ENCODE results near the gene PLAA. TPM values are rescaled to one million over a fixed set of nuclear protein-coding genes. Genes with fewer than 3 reads are reported as not detected.

The PLAA gene
- total RNA-seq, 1 experiment from 2014 or later, result 41.2 TPM

- DNase-seq (ENCODE audit: low read depth, low spot score), result no peak
- Histone ChIP-seq H3K9me3 (ENCODE audit: control insufficient read depth in 1 of 2, insufficient read depth in 1 of 2, low read depth in 1 of 2, low read length in 2 of 2) (no peaks in the 10 kb centered on the region), H4K20me1 (ENCODE audit: insufficient read depth) (no peaks in the 10 kb centered on the region; the same call in 1 of the 2 replicates), H3K9me2 (ENCODE audit: insufficient read depth) (no peaks in the 10 kb centered on the region), H3K4me1 (ENCODE audit: control insufficient read depth in 1 of 2, insufficient read depth in 2 of 2, low read length in 2 of 2) (peaks cover 13 to 14% of the 10 kb centered on the region in 2 experiments), H3K27ac (ENCODE audit: low read depth, low read length) (no peak overlapping the region), H3K9ac (ENCODE audit: low read length) (no peak overlapping the region), H3K27me3 (ENCODE audit: insufficient read depth, low read length) (no peaks in the 10 kb centered on the region), H3K36me3 (ENCODE audit: control insufficient read depth in 1 of 2, insufficient read depth in 2 of 2, low read length in 2 of 2) (no peaks in the 10 kb centered on the region), H2AFZ (ENCODE audit: low read depth, low read length, poor library complexity, severe bottlenecking) (no peak overlapping the region), H3K4me3 (replicated peaks in 1 of 2; ENCODE audit: low read depth in 1 of 2, low read length in 2 of 2) (no peak overlapping the region), H3K79me2 (ENCODE audit: insufficient read depth, low read length) (peaks cover 8% of the 10 kb centered on the region), H3K4me2 (ENCODE audit: low read length) (no peak overlapping the region)
- RAD21 ChIA-PET (ENCODE audit: low non-redundant PET in 1 of 2, low total read pairs in 2 of 2, uncharacterized antibody in 2 of 2, unreplicated experiment in 2 of 2), result no interaction called here
- POLR2A ChIA-PET, result no interaction called here
- no TSS peak for BruUV-seq (replicated peaks)
- CTCF ChIA-PET, result interaction anchor here (0.7 kb wide), 1 partner anchor 252 kb away, joined by 5 read pairs; no protein-coding TSS in a partner anchor
- no peak for ATAC-seq
- TF ChIP-seq SP1 (IDR thresholded peaks at IDR 0.05; ENCODE audit: low read depth) (no peak), POLR2AphosphoS5 (IDR thresholded peaks at IDR 0.05; ENCODE audit: low read depth, low read length) (no peak), YY1 (IDR thresholded peaks at IDR 0.05; ENCODE audit: extremely low read depth, insufficient replicate concordance, low read depth, low read length) (no peak), RAD21 (IDR thresholded peaks at IDR 0.05; ENCODE audit: low read depth) (no peak), MAX (IDR thresholded peaks at IDR 0.05) (no peak), TCF7L2 (IDR thresholded peaks at IDR 0.05; ENCODE audit: borderline replicate concordance, extremely low read depth, insufficient read depth, insufficient read length) (no peak), CEBPB (IDR thresholded peaks at IDR 0.05; ENCODE audit: low read depth) (no peak), SIN3A (IDR thresholded peaks at IDR 0.05; ENCODE audit: low read depth) (no peak), POLR2A (IDR thresholded peaks at IDR 0.05; ENCODE audit: borderline replicate concordance, extremely low read depth, insufficient read depth, insufficient read length) (no peak), CBX3 (IDR thresholded peaks at IDR 0.05; ENCODE audit: low read depth) (no peak), ZBTB33 (IDR thresholded peaks at IDR 0.05; ENCODE audit: extremely low read depth, insufficient replicate concordance, low read length) (no peak), ZNF274 (IDR thresholded peaks at IDR 0.05; ENCODE audit: low read depth, low read length) (no peak), ELF1 (IDR thresholded peaks at IDR 0.05; ENCODE audit: borderline replicate concordance, low read depth) (no peak), REST (IDR thresholded peaks at IDR 0.05; ENCODE audit: low read depth) (no peak), EZH2phosphoT487 (IDR thresholded peaks at IDR 0.05; ENCODE audit: borderline replicate concordance) (no peak), ZFX (IDR thresholded peaks at IDR 0.05) (no peak), CTCF (IDR thresholded peaks at IDR 0.05 in 2 of 3, conservative IDR thresholded peaks at IDR 0.05 in 1 of 3; ENCODE audit: borderline replicate concordance in 1 of 3, insufficient read depth in 1 of 3, low read depth in 2 of 3, low read length in 2 of 3) (no peak), ATF3 (IDR thresholded peaks at IDR 0.05) (no peak), JUND (IDR thresholded peaks at IDR 0.05) (no peak), EZH2 (IDR thresholded peaks at IDR 0.05) (no peak)
- intact Hi-C loops (cut with micrococcal nuclease), result loop anchor here (1.0 to 5.0 kb wide), 2 partner anchors 231 to 253 kb away; no protein-coding TSS in a partner anchor
Measured at GRCh38 chr9:26974927-26975326, 27.9 kb upstream of the PLAA start.

Measured in HCT116 (cell line).